ENCODE results near the gene EDRF1. TPM values are rescaled to one million over a fixed set of nuclear protein-coding genes. Genes with fewer than 3 reads are reported as not detected.

Gene EDRF1
- total and polyA plus RNA-seq, 2 of the 8 experiments (the other 6 are each of a cell fraction or from before 2014, with no cell fraction given), result 19.9 to 37.8 TPM

GRCh38 chr10:125719173-125720001, at the start of gene EDRF1 (continued):
- peak; percentile 71 for TF ChIP-seq NRF1 (IDR thresholded peaks at IDR 0.05; ENCODE audit: low read depth, low read length)
- no peak for TF ChIP-seq JUN (IDR thresholded peaks at IDR 0.05; ENCODE audit: low read depth, low read length)
- TF ChIP-seq TAF1 (IDR thresholded peaks at IDR 0.05; ENCODE audit: low read depth, low read length), result peak; percentile 95
- no peak; the same call in 1 of the 2 replicates for TF ChIP-seq KDM1A (IDR thresholded peaks at IDR 0.05; ENCODE audit: borderline replicate concordance, low read length)
- no peak for TF ChIP-seq YY1 (IDR thresholded peaks at IDR 0.05; ENCODE audit: low read depth, low read length)
- TF ChIP-seq POLR2AphosphoS5 (IDR thresholded peaks at IDR 0.05; ENCODE audit: low read depth, low read length), result peak; percentile 96
- no peak for TF ChIP-seq BACH1 (IDR thresholded peaks at IDR 0.05; ENCODE audit: low read length)
- TF ChIP-seq, protein P1, sequence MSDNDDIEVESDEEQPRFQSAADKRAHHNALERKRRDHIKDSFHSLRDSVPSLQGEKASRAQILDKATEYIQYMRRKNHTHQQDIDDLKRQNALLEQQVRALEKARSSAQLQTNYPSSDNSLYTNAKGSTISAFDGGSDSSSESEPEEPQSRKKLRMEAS (IDR thresholded peaks at IDR 0.05), result peak; percentile 92
- TF ChIP-seq HDAC2 (IDR thresholded peaks at IDR 0.05; ENCODE audit: borderline replicate concordance in 1 of 2, low read depth in 2 of 2, low read length in 2 of 2), result peak in 1 of 2 experiments; percentile 76; a peak in 1 of 4 replicates
- TF ChIP-seq EP300 (IDR thresholded peaks at IDR 0.05; ENCODE audit: borderline replicate concordance in 1 of 2, low read depth in 2 of 2, low read length in 2 of 2), result no peak
- no peak for TF ChIP-seq FOSL1 (IDR thresholded peaks at IDR 0.05; ENCODE audit: insufficient read depth, low read depth, low read length)
- TF ChIP-seq CEBPB (IDR thresholded peaks at IDR 0.05; ENCODE audit: low read depth, low read length), result no peak
- TF ChIP-seq SP4 (IDR thresholded peaks at IDR 0.05; ENCODE audit: low read length), result peak; percentile 84
- TF ChIP-seq RFX5 (IDR thresholded peaks at IDR 0.05; ENCODE audit: borderline replicate concordance, low read depth, low read length), result no peak
- TF ChIP-seq SP2 (IDR thresholded peaks at IDR 0.05; ENCODE audit: low read length), result no peak
- TF ChIP-seq CBX8 (IDR thresholded peaks at IDR 0.05; ENCODE audit: borderline replicate concordance, low read depth, low read length), result no peak
- peak; percentile 93 for TF ChIP-seq PHF8 (conservative IDR thresholded peaks at IDR 0.05; ENCODE audit: low read depth, low read length)
- TF ChIP-seq RAD21 (IDR thresholded peaks at IDR 0.05 in 1 of 2, conservative IDR thresholded peaks at IDR 0.05 in 1 of 2; ENCODE audit: low read depth in 2 of 2, low read length in 2 of 2), result 0 out of 4 replicates have a peak, but pooled peaks of 1 of the 2 experiments have one; percentile 0
- TF ChIP-seq EZH2 (IDR thresholded peaks at IDR 0.05; ENCODE audit: low read depth, low read length, severe bottlenecking), result no peak
